GM12892 (cell line): ENCODE data around the gene SIM2.
"Not testable (repeated sequence)": the region's sequence is repeated elsewhere in the genome, so short reads cannot be mapped to it uniquely, and the experiment has no call there.

ENCODE experiments used
- DNase-seq: peaks from one replicate; pipeline ENCODE4 v3.0.0; 2011; ENCODE audit not compliant: insufficient read length
- FAIRE-seq: peaks from 2 replicates; lab custom pipeline; 2011; peaks lifted over from hg19 to GRCh38; lab: Jason Lieb, UNC
- POLR2A ChIP-seq: IDR thresholded peaks from 2 replicates; pipeline ENCODE4 v1.6.1; 2011; ENCODE audit warnings: low read depth, low read length, control low read depth
- POLR2AphosphoS5 ChIP-seq: IDR thresholded peaks from 2 replicates; pipeline ENCODE4 v1.6.1; 2011; ENCODE audit warnings: low read depth, low read length, control low read depth
- TAF1 ChIP-seq: IDR thresholded peaks from 2 replicates; pipeline ENCODE4 v1.6.1; 2011; ENCODE audit warnings: low read depth, mild to moderate bottlenecking, control low read depth, low read length, borderline replicate concordance

SIM2 gene

GRCh38 chr21:36665806-36666205 is 33.1 kb upstream of the SIM2 start:
- no peak for FAIRE-seq
- no peak for TF ChIP-seq TAF1
- TF ChIP-seq POLR2A: no peak
- TF ChIP-seq POLR2AphosphoS5: no peak
- no peak for DNase-seq

- no peak for TF ChIP-seq TAF1
- TF ChIP-seq POLR2A: no peak
- TF ChIP-seq POLR2AphosphoS5: no peak
- no peak for FAIRE-seq
Observed at GRCh38 chr21:36668713-36669112, 30.2 kb upstream of the SIM2 start.

DNA sequence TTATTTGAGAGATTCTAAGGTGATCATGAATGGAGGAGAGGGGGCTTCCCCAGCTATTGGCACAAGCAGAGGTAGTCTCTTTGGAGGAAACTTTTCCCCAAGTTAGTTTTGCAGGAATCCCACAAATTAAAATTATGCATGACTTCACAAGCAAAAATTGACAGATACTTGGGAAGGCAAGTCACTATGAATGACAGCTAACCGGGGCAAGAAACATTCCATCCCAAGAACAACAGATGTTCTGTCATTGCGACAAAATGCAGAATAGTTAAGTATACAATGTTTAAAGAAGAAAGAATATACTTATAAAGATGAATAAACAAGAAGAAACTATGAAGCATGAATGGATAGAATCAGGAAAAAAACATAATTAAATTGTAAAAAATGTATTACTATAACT is 27.1 kb upstream of the SIM2 start:
- DNase-seq (no peak), FAIRE-seq (no peak)
- no peak for TF ChIP-seq TAF1
- no peak for TF ChIP-seq POLR2AphosphoS5
- no peak for TF ChIP-seq POLR2A

More at GRCh38 chr21:36668713-36669112, 30.2 kb upstream of the SIM2 start:
- DNase-seq: no peak

- FAIRE-seq, DNase-seq: not testable (repeated sequence)
Observed at GRCh38 chr21:36672296-36672695, 26.6 kb upstream of the SIM2 start.

GRCh38 chr21:36672737-36673136 is 26.2 kb upstream of the SIM2 start:
- FAIRE-seq (no peak), DNase-seq (no peak)
- TF ChIP-seq POLR2A (no peak), TAF1 (no peak), POLR2AphosphoS5 (no peak)

DNA sequence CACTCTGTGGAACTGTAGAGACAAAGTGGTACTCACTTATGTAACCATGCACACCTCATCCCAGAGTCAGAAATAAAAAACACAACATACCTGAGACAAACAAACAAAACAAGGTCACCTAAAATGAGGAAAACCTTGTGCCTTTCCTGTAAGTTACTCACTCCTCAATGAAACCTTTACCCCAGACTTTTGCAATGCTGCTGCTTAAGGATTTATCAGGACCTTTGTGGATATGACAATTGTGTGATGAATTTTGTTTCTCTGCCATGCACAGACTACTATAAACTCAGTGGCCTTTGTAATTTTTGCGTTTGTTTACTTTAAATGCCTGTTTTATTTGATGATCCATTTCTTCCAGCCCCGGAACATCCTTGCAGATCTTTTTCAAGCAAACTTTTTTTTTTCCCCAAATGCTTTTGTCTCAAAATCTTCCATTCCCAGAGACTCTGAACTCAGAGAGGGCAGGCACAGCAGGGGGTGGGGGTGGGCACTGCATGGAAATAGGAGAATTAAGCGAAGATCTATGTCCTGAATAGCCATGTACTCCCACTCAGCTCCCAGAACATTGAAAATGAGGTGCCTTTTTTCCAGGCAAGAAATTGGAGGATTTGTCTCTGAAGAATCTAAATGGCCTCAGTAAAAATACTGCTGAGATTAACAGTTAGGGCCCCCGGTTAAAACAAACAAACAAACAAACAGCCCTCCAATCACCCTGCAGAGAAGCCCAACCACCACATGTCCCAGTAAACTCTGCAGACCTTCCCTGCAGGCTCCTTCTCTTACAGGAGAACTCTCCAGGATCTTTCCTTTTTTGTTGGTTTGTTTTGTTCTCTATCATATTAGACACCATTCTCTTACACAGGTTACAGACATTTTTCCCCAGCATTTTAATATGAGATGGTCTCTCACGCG is 22.6 kb upstream of the SIM2 start:
- DNase-seq: no peak

DNA sequence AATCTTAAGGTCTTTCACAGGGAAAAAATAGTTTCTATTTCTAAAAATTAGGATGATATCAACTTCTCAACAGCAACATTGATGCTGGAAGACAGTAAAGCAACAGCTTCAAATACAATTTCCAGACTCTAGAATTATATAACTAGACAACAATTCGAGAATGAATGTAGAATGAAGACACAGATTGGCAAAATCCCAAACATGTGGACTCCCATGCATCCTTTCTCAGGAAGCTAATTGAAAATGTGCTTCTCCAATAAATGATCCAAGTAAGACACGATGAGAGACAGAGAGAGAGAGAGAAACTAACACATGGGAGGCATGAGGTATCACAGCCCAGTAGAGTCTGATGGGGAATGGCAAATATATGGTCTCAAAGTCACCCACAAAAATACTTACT is 21.5 kb upstream of the SIM2 start:
- no peak for DNase-seq
- no peak for FAIRE-seq
- TF ChIP-seq POLR2A (no peak), TAF1 (no peak), POLR2AphosphoS5 (no peak)

More for the DNA sequence above, 22.6 kb upstream of the SIM2 start:
- FAIRE-seq: no peak
- TF ChIP-seq POLR2A: no peak
- TF ChIP-seq TAF1: no peak
- no peak for TF ChIP-seq POLR2AphosphoS5

GRCh38 chr21:36678538-36678937 is 20.4 kb upstream of the SIM2 start:
- no peak for TF ChIP-seq POLR2A
- no peak for TF ChIP-seq POLR2AphosphoS5
- TF ChIP-seq TAF1: no peak
- DNase-seq (no peak), FAIRE-seq (no peak)

DNA sequence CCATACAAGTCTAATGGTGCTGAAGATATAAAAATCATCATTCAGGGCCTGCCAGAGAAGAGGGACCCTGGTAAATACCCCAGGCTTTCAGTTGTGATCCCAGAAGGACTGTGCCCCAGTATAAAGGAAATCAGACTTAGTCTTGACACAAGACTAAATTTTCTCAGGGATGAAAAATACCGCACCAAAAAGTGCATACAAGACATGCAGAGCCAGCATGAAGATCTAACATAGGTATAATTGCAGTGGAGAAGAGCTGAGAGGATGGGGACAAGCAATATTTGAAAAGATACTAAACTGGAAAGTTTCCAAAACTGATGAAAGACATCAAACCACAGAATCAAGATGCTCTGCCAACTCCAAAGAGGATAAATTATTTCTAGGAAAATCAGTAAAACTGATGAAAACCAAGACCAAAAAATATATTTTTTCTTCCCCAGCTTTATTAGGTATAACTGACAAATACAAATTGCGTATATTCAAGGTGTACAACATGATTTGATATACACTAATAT is 17.7 kb upstream of the SIM2 start:
- DNase-seq (no peak), FAIRE-seq (no peak)
- no peak for TF ChIP-seq POLR2AphosphoS5
- no peak for TF ChIP-seq TAF1
- TF ChIP-seq POLR2A: no peak

GRCh38 chr21:36684957-36685714 is 13.8 kb upstream of the SIM2 start:
- TF ChIP-seq TAF1 (no peak), POLR2AphosphoS5 (no peak), POLR2A (no peak)
- FAIRE-seq (no peak), DNase-seq (no peak)

- FAIRE-seq (no peak), DNase-seq (no peak)
- TF ChIP-seq POLR2A (no peak), POLR2AphosphoS5 (no peak), TAF1 (no peak)
Observed at GRCh38 chr21:36686955-36687354, 12.0 kb upstream of the SIM2 start.

GRCh38 chr21:36688324-36688723 is 10.6 kb upstream of the SIM2 start:
- TF ChIP-seq TAF1 (no peak), POLR2AphosphoS5 (no peak), POLR2A (no peak)
- DNase-seq (no peak), FAIRE-seq (no peak)
